Measurements from ENCODE around the gene SHC2.
"Not testable (repeated sequence)": the region's sequence is repeated elsewhere in the genome, so short reads cannot be mapped to it uniquely, and the experiment has no call there.

Gene SHC2

GRCh38 chr19:405121-405965 lies 55.5 kb downstream of the SHC2 start:
- no peak for DNase-seq

GRCh38 chr19:403221-404027 lies 57.4 kb downstream of the SHC2 start:
- DNase-seq: no peak

DNA sequence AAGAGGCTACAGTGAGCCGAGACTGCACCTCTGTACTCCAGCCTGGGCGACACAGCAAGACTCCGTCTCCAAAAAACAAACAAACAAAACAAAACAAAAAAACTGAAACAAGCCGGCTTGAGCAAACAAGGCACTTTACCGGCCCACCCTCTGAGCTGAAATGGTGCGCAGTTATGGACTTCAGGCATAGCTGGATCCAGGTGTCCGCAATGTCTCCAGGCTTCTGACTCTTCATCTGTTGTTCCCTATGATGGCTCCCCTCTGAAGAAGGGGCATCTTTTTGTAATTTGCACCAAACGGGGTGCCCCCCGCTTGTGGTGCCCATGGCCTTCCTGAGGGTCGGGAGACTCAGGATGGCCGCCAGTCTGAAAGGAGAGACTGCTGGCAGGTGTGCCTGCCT lies 58.0 kb downstream of the SHC2 start:
- no peak for DNase-seq

- DNase-seq: no peak
Measured at GRCh38 chr19:401866-402511, 58.8 kb downstream of the SHC2 start.

- no peak for DNase-seq
Measured at GRCh38 chr19:400976-401865, 59.6 kb downstream of the SHC2 start.

DNA sequence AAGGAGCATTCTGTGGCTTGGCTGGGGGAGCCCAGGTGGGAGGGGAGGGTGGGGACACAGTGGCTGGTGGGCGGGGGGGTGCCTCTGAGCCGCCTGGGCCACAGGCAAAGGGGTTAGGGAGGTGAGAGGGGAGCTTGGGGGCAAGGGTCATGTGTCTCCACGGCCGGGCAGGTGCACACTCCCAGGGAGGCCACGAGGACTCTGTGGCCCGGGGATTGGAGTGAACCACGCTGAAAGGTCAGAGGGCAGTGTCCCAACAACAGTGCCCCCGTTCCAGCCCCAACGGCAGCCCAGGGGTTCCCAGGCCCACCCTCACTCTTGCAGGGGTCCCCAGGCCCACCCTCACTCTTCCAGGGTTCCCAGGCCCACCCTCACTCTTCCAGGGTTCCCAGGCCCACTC lies 61.5 kb downstream of the SHC2 start:
- no peak for DNase-seq

DNA sequence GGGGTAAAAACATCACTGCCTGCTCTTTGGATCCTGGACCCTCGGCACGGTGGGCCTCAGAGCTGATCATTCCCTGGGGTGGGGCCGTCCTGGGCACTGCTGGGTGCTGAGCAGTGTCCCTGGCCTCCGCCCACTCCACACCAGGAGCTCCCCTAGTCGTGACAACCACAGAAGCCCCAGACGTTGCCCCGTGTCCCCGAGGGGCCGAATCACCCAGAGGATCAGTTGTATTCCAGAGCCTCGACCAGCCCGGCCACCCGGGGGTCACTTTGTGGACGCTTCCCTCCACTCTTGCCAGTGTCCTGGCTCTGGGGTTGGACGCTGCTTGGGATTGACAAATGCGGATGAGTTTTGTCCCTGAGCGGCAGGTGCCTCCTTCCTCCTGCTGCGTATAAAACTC lies 62.1 kb downstream of the SHC2 start:
- DNase-seq: no peak

DNA sequence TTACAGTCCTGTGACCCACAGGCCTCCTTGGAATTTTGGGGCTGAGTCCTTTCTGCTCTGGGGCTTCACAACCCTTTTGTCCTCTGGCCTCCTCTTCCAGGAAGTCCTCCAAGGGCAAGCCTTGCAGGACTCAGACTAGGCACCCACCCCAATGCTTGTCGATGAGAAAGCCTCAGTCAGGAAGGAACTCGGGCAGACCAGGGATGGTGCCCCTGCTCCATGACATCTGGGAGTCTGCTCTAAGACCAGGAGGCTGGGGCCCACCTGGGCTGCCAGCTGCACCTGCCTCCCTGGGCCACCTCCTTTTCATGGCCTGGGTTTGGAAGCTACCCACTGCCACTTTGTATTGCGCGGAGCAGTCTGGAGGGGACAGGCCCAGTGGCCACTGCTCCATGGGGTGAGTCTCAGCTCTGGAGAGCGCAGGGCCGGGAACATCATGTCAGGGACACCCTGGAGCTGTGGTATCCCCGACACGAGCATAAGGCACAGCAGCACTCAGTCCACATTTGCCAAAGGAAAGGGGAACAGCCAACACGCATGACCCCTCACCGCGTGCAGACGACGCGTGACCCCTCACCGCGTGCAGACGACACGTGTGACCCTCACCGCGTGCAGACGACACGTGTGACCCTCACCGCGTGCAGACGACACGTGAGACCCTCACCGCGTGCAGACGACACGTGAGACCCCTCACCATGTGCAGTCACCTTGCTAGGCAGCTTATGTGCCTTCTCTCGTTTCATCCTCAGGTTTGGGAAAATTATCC lies 62.7 kb downstream of the SHC2 start:
- DNase-seq: no peak

DNA sequence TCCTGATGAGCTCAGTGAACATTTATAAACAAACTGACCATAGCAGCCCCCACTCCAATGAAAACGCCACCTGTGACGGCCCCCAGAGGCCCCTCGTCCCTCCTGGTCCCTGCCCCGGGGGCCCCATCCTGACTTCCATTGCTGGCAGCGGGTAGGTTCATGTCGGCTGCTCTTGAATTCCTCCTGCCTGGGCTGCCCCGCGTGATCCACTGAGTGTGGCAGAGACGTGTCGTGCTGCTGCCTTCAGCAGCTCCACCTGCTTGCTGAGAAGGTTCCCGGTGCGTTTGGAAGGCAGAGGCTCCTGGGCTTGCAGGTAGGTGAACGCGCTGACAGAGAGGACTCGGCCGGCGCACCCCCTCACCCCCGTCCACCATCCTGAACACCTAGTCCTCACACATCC lies 63.5 kb downstream of the SHC2 start:
- DNase-seq: no peak

DNA sequence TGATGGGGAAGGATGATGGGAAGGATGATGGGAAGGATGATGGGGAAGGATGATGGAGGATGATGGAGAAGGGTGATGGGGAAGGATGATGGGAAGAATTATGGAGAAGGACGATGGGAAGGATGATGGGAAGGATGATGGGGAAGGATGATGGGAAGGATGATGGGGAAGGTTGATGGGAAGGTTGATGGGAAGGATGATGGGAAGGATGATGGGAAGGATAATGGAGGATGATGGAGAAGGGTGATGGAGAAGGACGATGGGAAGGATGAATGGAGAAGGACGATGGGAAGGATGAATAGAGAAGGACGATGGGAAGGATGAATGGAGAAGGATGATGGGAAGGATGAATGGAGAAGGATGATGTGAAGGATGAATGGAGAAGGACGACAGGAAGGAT lies 65.4 kb downstream of the SHC2 start:
- no peak for DNase-seq

DNA sequence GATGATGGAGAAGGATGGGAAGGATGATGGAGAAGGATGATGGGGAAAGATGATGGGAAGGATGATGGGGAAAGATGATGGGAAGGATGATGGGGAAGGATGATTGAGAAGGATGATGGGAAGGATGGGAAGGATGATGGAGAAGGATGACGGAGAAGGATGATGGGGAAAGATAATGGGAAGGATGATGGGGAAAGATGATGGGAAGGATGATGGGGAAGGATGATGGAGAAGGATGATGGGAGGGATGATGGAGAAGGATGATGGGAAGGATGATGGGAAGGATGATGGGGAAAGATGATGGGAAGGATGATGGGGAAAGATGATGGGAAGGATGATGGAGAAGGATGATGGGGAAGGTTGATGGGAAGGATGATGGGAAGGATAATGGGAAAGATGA lies 66.0 kb downstream of the SHC2 start:
- not testable (repeated sequence) for DNase-seq

- DNase-seq: not testable (repeated sequence)
Measured at GRCh38 chr19:393560-393959, 67.3 kb downstream of the SHC2 start.

- no peak for DNase-seq
Measured at GRCh38 chr19:392375-392970, 68.4 kb downstream of the SHC2 start.

DNA sequence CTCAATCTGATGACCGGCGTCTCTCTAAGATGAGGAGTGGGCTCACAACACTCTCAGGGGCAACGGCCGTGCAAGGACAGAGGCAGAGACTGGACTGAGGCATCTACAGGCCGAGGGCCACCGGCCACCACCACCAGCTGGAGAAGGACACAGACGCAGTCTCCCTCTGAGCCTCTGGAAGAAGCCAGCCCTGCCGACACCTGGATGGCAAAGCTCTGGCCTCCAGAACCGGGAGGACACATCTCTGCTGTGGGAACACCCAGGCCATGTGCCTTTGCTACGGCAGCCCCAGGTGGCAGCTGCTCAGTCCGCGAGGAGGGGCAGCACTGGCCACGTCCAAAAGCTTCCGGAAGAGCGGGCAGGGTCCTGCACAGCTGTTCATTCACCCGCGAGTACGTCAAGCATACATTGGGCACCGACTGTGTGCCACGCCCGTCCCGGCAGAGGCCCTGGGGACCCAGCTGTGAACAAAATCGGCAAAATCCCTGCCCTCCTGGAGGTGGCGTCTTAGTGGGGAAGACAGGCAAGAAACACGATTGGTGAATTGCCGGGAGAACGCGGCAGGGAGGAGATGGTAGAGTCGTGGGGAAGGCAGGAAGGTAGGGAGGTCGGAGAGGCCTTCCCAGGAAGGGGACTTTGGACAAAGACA lies 69.0 kb downstream of the SHC2 start:
- DNase-seq: no peak

GRCh38 chr19:391207-391557 lies 69.7 kb downstream of the SHC2 start:
- no peak for DNase-seq

GRCh38 chr19:390386-391206 lies 70.2 kb downstream of the SHC2 start:
- DNase-seq: no peak

- no peak for DNase-seq
Measured at GRCh38 chr19:389935-390289, 70.9 kb downstream of the SHC2 start.

GRCh38 chr19:389255-389934 lies 71.4 kb downstream of the SHC2 start:
- DNase-seq: no peak

- no peak for DNase-seq
Measured at GRCh38 chr19:388691-389090, 72.1 kb downstream of the SHC2 start.
